ENCODE data around the gene MBD5.

DNA sequence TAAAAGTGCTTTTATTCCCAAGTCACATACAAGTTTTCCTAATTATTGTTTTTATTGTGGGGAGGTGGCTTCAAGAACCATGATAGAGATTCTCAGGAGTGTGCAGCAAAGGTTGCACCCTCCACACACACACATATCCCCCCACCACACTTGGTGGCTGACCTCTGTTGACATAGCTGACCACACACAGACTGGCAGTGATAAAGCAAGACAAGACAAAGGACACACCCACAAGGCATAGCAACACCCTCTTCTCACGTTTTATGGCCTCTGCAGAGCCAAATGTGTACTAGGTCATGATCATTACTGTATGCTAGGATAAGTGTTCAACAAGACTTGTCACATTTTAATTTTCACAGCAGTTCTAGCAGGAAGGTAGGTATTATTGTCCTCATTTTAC, 480.7 kb downstream of the MBD5 start:
- TF ChIP-seq SP1 (IDR thresholded peaks at IDR 0.05) (no peak), ELF4 (IDR thresholded peaks at IDR 0.05) (no peak), BHLHE40 (IDR thresholded peaks at IDR 0.05; ENCODE audit: borderline replicate concordance) (no peak), CTBP1 (IDR thresholded peaks at IDR 0.05; ENCODE audit: borderline replicate concordance) (no peak), FOXK2 (IDR thresholded peaks at IDR 0.05) (no peak), FOXM1 (IDR thresholded peaks at IDR 0.05; ENCODE audit: borderline replicate concordance) (no peak), HDGF (IDR thresholded peaks at IDR 0.05; ENCODE audit: borderline replicate concordance) (no peak), SUZ12 (IDR thresholded peaks at IDR 0.05) (no peak), TARDBP (IDR thresholded peaks at IDR 0.05) (no peak), LEF1 (IDR thresholded peaks at IDR 0.05; ENCODE audit: borderline replicate concordance) (no peak), L3MBTL2 (conservative IDR thresholded peaks at IDR 0.05) (no peak), ZNF384 (IDR thresholded peaks at IDR 0.05) (no peak)
- TF ChIP-seq, protein P1, sequence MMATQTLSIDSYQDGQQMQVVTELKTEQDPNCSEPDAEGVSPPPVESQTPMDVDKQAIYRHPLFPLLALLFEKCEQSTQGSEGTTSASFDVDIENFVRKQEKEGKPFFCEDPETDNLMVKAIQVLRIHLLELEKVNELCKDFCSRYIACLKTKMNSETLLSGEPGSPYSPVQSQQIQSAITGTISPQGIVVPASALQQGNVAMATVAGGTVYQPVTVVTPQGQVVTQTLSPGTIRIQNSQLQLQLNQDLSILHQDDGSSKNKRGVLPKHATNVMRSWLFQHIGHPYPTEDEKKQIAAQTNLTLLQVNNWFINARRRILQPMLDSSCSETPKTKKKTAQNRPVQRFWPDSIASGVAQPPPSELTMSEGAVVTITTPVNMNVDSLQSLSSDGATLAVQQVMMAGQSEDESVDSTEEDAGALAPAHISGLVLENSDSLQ (IDR thresholded peaks at IDR 0.05) = no peak
